ENCODE measurements around the gene E2F6. TPM values are rescaled to one million over a fixed set of nuclear protein-coding genes. Genes with fewer than 3 reads are reported as not detected.
A peak's percentile ranks its signal among the peaks of the same experiment; 100 is the strongest.

The E2F6 gene
- total RNA-seq, 1 donor from 2014 or later: 22.1 TPM

DNA sequence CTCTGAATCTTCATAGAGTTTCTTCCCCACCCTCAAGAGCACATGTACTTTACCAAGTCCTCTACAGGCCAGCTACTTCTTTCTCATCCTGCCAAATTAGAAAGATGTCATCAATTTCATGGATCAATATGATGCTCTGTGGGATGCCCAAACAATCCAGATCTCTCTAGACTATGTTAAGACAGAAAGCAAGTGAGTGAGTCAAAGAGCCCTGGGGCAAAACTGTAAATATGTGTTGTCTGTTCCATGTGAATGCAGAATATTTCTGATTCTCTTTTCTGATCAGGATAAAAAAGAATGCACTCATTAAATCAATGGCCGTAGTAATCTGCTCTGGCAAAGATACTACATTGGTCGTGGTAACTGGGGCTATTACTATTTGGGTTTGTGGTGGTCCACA lies 68.4 kb downstream of the E2F6 start:
- Mint-ChIP-seq H3K27me3 (ENCODE audit: low read depth, unreplicated experiment) (peaks cover 18% of the 10 kb centered on the region), H3K36me3 (ENCODE audit: low read depth, unreplicated experiment) (peaks cover 3% of the 10 kb centered on the region), H3K4me1 (ENCODE audit: low read depth, unreplicated experiment) (peaks cover 12% of the 10 kb centered on the region), H3K27ac (ENCODE audit: unreplicated experiment) (no peak overlapping the region), H3K9me3 (ENCODE audit: unreplicated experiment) (peaks cover 7% of the 10 kb centered on the region), H3K4me3 (ENCODE audit: unreplicated experiment) (no peak overlapping the region)
- peaks cover 9% of the 10 kb centered on the region for H3K4me1 ChIP-seq (ENCODE audit: insufficient read depth, low read length)
- no peaks in the 10 kb centered on the region for H3K27me3 ChIP-seq (ENCODE audit: insufficient read depth, low read length)
- no peaks in the 10 kb centered on the region for H3K36me3 ChIP-seq (ENCODE audit: insufficient read depth, low read length)
- no peaks in the 10 kb centered on the region for H3K79me2 ChIP-seq (ENCODE audit: insufficient read depth, low read length)
- TF ChIP-seq CTCF (IDR thresholded peaks at IDR 0.05; ENCODE audit: insufficient read depth, low read depth, low read length): no peak
- no peak for TF ChIP-seq EZH2 (IDR thresholded peaks at IDR 0.05; ENCODE audit: insufficient read depth, low read length)
- H2AFZ ChIP-seq (ENCODE audit: low read depth, low read length): no peak overlapping the region
- H3K9me3 ChIP-seq (ENCODE audit: insufficient read depth, low read depth, low read length): no peaks in the 10 kb centered on the region
- no peak overlapping the region for H3K4me3 ChIP-seq (ENCODE audit: insufficient read depth, low read depth, low read length)
- no peak overlapping the region for H3K9ac ChIP-seq (ENCODE audit: low read length)
- FAIRE-seq: no peak
- no peak overlapping the region for H3K27ac ChIP-seq (ENCODE audit: low read depth, low read length)
- no peak for DNase-seq (ENCODE audit: low read depth)
- no peaks in the 10 kb centered on the region for H4K20me1 ChIP-seq (ENCODE audit: insufficient read depth, low read length)
- H3K4me2 ChIP-seq (ENCODE audit: low read length): no peak overlapping the region

DNA sequence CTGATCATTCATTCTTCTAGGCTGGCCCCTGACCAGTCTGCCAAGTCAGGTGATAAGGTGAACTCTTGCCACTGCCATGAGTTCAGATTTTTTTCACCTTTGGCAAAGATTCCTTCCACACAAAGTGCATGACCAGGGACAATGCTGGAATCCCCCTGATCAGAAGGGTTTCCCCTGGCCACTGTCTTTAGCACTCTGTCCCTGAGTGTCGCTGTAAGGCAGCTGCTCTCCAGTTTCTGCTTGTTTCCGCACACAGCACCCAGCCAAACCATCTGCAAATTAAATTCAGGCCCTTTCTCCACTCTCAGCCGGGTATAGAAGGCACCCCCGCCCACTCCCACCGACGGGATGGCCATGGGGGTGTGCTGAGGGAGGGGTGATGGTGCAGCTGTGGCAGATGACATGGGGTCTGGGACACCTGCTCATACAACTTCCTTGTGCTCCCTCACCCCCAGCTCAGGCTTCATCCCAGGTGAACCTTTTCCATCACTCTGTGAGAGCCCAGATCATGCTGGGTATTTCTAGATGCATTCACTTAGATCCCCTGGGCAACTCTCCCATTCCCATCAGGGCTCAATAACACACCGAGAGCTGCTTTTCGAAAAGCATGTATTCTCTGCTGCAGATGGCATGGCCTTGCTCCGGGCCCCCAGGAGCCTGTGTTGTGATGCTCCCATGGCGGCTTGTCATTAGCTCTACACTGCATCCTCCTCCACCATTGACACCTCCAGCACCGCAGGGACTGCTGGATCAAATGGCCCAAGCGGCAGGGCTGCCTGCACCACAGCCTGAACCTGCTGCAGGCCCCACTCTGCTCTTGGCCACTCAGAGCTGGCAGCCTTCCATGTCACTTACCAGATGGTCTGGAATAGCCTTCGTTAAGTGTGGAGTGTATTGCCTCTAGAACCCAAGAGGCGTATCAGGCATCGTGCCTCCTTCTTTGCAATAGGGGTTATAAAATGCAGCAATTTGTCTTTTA lies 69.2 kb downstream of the E2F6 start:
- H3K4me1 ChIP-seq (ENCODE audit: insufficient read depth, low read length): peaks cover 14% of the 10 kb centered on the region
- Mint-ChIP-seq H3K36me3 (ENCODE audit: low read depth, unreplicated experiment) (peaks cover 3% of the 10 kb centered on the region), H3K4me3 (ENCODE audit: unreplicated experiment) (no peak overlapping the region), H3K27me3 (ENCODE audit: low read depth, unreplicated experiment) (peaks cover 18% of the 10 kb centered on the region), H3K27ac (ENCODE audit: unreplicated experiment) (peak overlapping the region; percentile 14), H3K9me3 (ENCODE audit: unreplicated experiment) (peaks cover 7% of the 10 kb centered on the region), H3K4me1 (ENCODE audit: low read depth, unreplicated experiment) (peaks cover 19% of the 10 kb centered on the region)
- no peaks in the 10 kb centered on the region for H3K27me3 ChIP-seq (ENCODE audit: insufficient read depth, low read length)
- H3K9ac ChIP-seq (ENCODE audit: low read length): no peak overlapping the region
- H3K4me2 ChIP-seq (ENCODE audit: low read length): no peak overlapping the region
- H3K9me3 ChIP-seq (ENCODE audit: insufficient read depth, low read depth, low read length): no peaks in the 10 kb centered on the region
- no peak overlapping the region for H3K27ac ChIP-seq (ENCODE audit: low read depth, low read length)
- TF ChIP-seq EZH2 (IDR thresholded peaks at IDR 0.05; ENCODE audit: insufficient read depth, low read length) (no peak), CTCF (IDR thresholded peaks at IDR 0.05; ENCODE audit: insufficient read depth, low read depth, low read length) (no peak)
- no peaks in the 10 kb centered on the region for H3K79me2 ChIP-seq (ENCODE audit: insufficient read depth, low read length)
- no peaks in the 10 kb centered on the region for H4K20me1 ChIP-seq (ENCODE audit: insufficient read depth, low read length)
- no peaks in the 10 kb centered on the region for H3K36me3 ChIP-seq (ENCODE audit: insufficient read depth, low read length)
- no peak for DNase-seq (ENCODE audit: low read depth)
- no peak overlapping the region for H3K4me3 ChIP-seq (ENCODE audit: insufficient read depth, low read depth, low read length)
- no peak overlapping the region for H2AFZ ChIP-seq (ENCODE audit: low read depth, low read length)
- FAIRE-seq: no peak

- H3K9ac ChIP-seq (ENCODE audit: low read length): no peak overlapping the region
- H4K20me1 ChIP-seq (ENCODE audit: insufficient read depth, low read length): no peaks in the 10 kb centered on the region
- peaks cover 25% of the 10 kb centered on the region for H3K4me1 Mint-ChIP-seq (ENCODE audit: low read depth, unreplicated experiment)
Measured at GRCh38 chr2:11396021-11396420, 69.9 kb downstream of the E2F6 start.

More at GRCh38 chr2:11396021-11396420, 69.9 kb downstream of the E2F6 start:
- Histone ChIP-seq H3K79me2 (ENCODE audit: insufficient read depth, low read length) (no peaks in the 10 kb centered on the region), H2AFZ (ENCODE audit: low read depth, low read length) (no peak overlapping the region), H3K27ac (ENCODE audit: low read depth, low read length) (no peak overlapping the region), H3K27me3 (ENCODE audit: insufficient read depth, low read length) (no peaks in the 10 kb centered on the region), H3K36me3 (ENCODE audit: insufficient read depth, low read length) (no peaks in the 10 kb centered on the region), H3K9me3 (ENCODE audit: insufficient read depth, low read depth, low read length) (no peaks in the 10 kb centered on the region), H3K4me3 (ENCODE audit: insufficient read depth, low read depth, low read length) (no peak overlapping the region), H3K4me1 (ENCODE audit: insufficient read depth, low read length) (peaks cover 19% of the 10 kb centered on the region), H3K4me2 (ENCODE audit: low read length) (no peak overlapping the region)
- FAIRE-seq: no peak
- Mint-ChIP-seq H3K4me3 (ENCODE audit: unreplicated experiment) (no peak overlapping the region), H3K9me3 (ENCODE audit: unreplicated experiment) (peaks cover 7% of the 10 kb centered on the region), H3K36me3 (ENCODE audit: low read depth, unreplicated experiment) (peaks cover 3% of the 10 kb centered on the region), H3K27me3 (ENCODE audit: low read depth, unreplicated experiment) (peaks cover 18% of the 10 kb centered on the region), H3K27ac (ENCODE audit: unreplicated experiment) (peak overlapping the region; percentile 14)
- DNase-seq (ENCODE audit: low read depth): no peak
- TF ChIP-seq CTCF (IDR thresholded peaks at IDR 0.05; ENCODE audit: insufficient read depth, low read depth, low read length): no peak
- no peak for TF ChIP-seq EZH2 (IDR thresholded peaks at IDR 0.05; ENCODE audit: insufficient read depth, low read length)

All from astrocyte (in vitro differentiated cells and primary cell).